Measurements from ENCODE around the gene CRBN.

CRBN gene

GRCh38 chr3:3179407-3180094 lies at the start of gene CRBN:
Gene CRBN, minus strand, starts transcription at chr3:3179691. Its CDS starts 4 bp downstream, at chr3:3179687.
- no peaks in the 10 kb centered on the region for H3K36me3 ChIP-seq (ENCODE audit: control insufficient read depth, insufficient read depth, low read length)
- no peaks in the 10 kb centered on the region for H3K9me3 ChIP-seq (ENCODE audit: control insufficient read depth, low read length)
- H3K4me3 ChIP-seq (ENCODE audit: low read length), result peak within 1 kb of the TSS; percentile 95
- no peaks in the 10 kb centered on the region for H3K27me3 ChIP-seq (ENCODE audit: control insufficient read depth, insufficient read depth, low read length)
- peaks cover 10% of the 10 kb centered on the region for H3K4me1 ChIP-seq (ENCODE audit: control insufficient read depth, insufficient read depth, low read length)
- peak within 1 kb of the TSS; percentile 79 for H3K9ac ChIP-seq (ENCODE audit: low read length)

GRCh38 chr3:3227640-3228039 lies 48.1 kb upstream of the CRBN start:
- Histone ChIP-seq H3K27me3 (ENCODE audit: control insufficient read depth, insufficient read depth, low read length) (no peaks in the 10 kb centered on the region), H3K4me1 (ENCODE audit: control insufficient read depth, insufficient read depth, low read length) (no peaks in the 10 kb centered on the region), H3K9me3 (ENCODE audit: control insufficient read depth, low read length) (no peaks in the 10 kb centered on the region), H3K9ac (ENCODE audit: low read length) (no peak overlapping the region), H3K36me3 (ENCODE audit: control insufficient read depth, insufficient read depth, low read length) (no peaks in the 10 kb centered on the region), H3K4me3 (ENCODE audit: low read length) (no peak overlapping the region)

GRCh38 chr3:3221528-3221927 lies 42.0 kb upstream of the CRBN start:
- Histone ChIP-seq H3K9me3 (ENCODE audit: control insufficient read depth, low read length) (no peaks in the 10 kb centered on the region), H3K4me3 (ENCODE audit: low read length) (no peak overlapping the region), H3K4me1 (ENCODE audit: control insufficient read depth, insufficient read depth, low read length) (no peaks in the 10 kb centered on the region), H3K9ac (ENCODE audit: low read length) (no peak overlapping the region), H3K27me3 (ENCODE audit: control insufficient read depth, insufficient read depth, low read length) (no peaks in the 10 kb centered on the region), H3K36me3 (ENCODE audit: control insufficient read depth, insufficient read depth, low read length) (no peaks in the 10 kb centered on the region)

- H3K4me3 ChIP-seq (ENCODE audit: low read length), result no peak overlapping the region
- H3K9me3 ChIP-seq (ENCODE audit: control insufficient read depth, low read length), result no peaks in the 10 kb centered on the region
- no peaks in the 10 kb centered on the region for H3K36me3 ChIP-seq (ENCODE audit: control insufficient read depth, insufficient read depth, low read length)
- H3K4me1 ChIP-seq (ENCODE audit: control insufficient read depth, insufficient read depth, low read length), result no peaks in the 10 kb centered on the region
- no peak overlapping the region for H3K9ac ChIP-seq (ENCODE audit: low read length)
- no peaks in the 10 kb centered on the region for H3K27me3 ChIP-seq (ENCODE audit: control insufficient read depth, insufficient read depth, low read length)
Observed at GRCh38 chr3:3216401-3216800, 36.9 kb upstream of the CRBN start.

GRCh38 chr3:3212781-3213440 lies 33.4 kb upstream of the CRBN start:
- Histone ChIP-seq H3K9ac (ENCODE audit: low read length) (no peak overlapping the region), H3K4me3 (ENCODE audit: low read length) (no peak overlapping the region), H3K4me1 (ENCODE audit: control insufficient read depth, insufficient read depth, low read length) (no peaks in the 10 kb centered on the region), H3K27me3 (ENCODE audit: control insufficient read depth, insufficient read depth, low read length) (no peaks in the 10 kb centered on the region), H3K9me3 (ENCODE audit: control insufficient read depth, low read length) (no peaks in the 10 kb centered on the region), H3K36me3 (ENCODE audit: control insufficient read depth, insufficient read depth, low read length) (no peaks in the 10 kb centered on the region)

- H3K4me3 ChIP-seq (ENCODE audit: low read length), result no peak overlapping the region
- H3K9ac ChIP-seq (ENCODE audit: low read length), result no peak overlapping the region
- H3K4me1 ChIP-seq (ENCODE audit: control insufficient read depth, insufficient read depth, low read length), result no peaks in the 10 kb centered on the region
Observed at GRCh38 chr3:3209714-3210113, 30.2 kb upstream of the CRBN start.

GRCh38 chr3:3209057-3209456 lies 29.6 kb upstream of the CRBN start:
- H3K9ac ChIP-seq (ENCODE audit: low read length), result no peak overlapping the region
- no peaks in the 10 kb centered on the region for H3K9me3 ChIP-seq (ENCODE audit: control insufficient read depth, low read length)
- no peak overlapping the region for H3K4me3 ChIP-seq (ENCODE audit: low read length)
- H3K4me1 ChIP-seq (ENCODE audit: control insufficient read depth, insufficient read depth, low read length), result no peaks in the 10 kb centered on the region
- no peaks in the 10 kb centered on the region for H3K36me3 ChIP-seq (ENCODE audit: control insufficient read depth, insufficient read depth, low read length)
- H3K27me3 ChIP-seq (ENCODE audit: control insufficient read depth, insufficient read depth, low read length), result no peaks in the 10 kb centered on the region

More at GRCh38 chr3:3209714-3210113, 30.2 kb upstream of the CRBN start:
- no peaks in the 10 kb centered on the region for H3K27me3 ChIP-seq (ENCODE audit: control insufficient read depth, insufficient read depth, low read length)
- no peaks in the 10 kb centered on the region for H3K36me3 ChIP-seq (ENCODE audit: control insufficient read depth, insufficient read depth, low read length)
- no peaks in the 10 kb centered on the region for H3K9me3 ChIP-seq (ENCODE audit: control insufficient read depth, low read length)

- Histone ChIP-seq H3K4me1 (ENCODE audit: control insufficient read depth, insufficient read depth, low read length) (no peaks in the 10 kb centered on the region), H3K36me3 (ENCODE audit: control insufficient read depth, insufficient read depth, low read length) (no peaks in the 10 kb centered on the region), H3K4me3 (ENCODE audit: low read length) (no peak overlapping the region), H3K9me3 (ENCODE audit: control insufficient read depth, low read length) (no peaks in the 10 kb centered on the region), H3K9ac (ENCODE audit: low read length) (no peak overlapping the region), H3K27me3 (ENCODE audit: control insufficient read depth, insufficient read depth, low read length) (no peaks in the 10 kb centered on the region)
Observed at GRCh38 chr3:3201611-3202010, 22.1 kb upstream of the CRBN start.

GRCh38 chr3:3200632-3201212 lies 21.2 kb upstream of the CRBN start:
- Histone ChIP-seq H3K27me3 (ENCODE audit: control insufficient read depth, insufficient read depth, low read length) (no peaks in the 10 kb centered on the region), H3K9me3 (ENCODE audit: control insufficient read depth, low read length) (no peaks in the 10 kb centered on the region), H3K4me1 (ENCODE audit: control insufficient read depth, insufficient read depth, low read length) (no peaks in the 10 kb centered on the region), H3K4me3 (ENCODE audit: low read length) (no peak overlapping the region), H3K9ac (ENCODE audit: low read length) (no peak overlapping the region), H3K36me3 (ENCODE audit: control insufficient read depth, insufficient read depth, low read length) (no peaks in the 10 kb centered on the region)

GRCh38 chr3:3199306-3199705 lies 19.8 kb upstream of the CRBN start:
- no peaks in the 10 kb centered on the region for H3K27me3 ChIP-seq (ENCODE audit: control insufficient read depth, insufficient read depth, low read length)
- no peaks in the 10 kb centered on the region for H3K9me3 ChIP-seq (ENCODE audit: control insufficient read depth, low read length)
- no peak overlapping the region for H3K4me3 ChIP-seq (ENCODE audit: low read length)
- no peak overlapping the region for H3K9ac ChIP-seq (ENCODE audit: low read length)
- H3K36me3 ChIP-seq (ENCODE audit: control insufficient read depth, insufficient read depth, low read length), result no peaks in the 10 kb centered on the region
- no peaks in the 10 kb centered on the region for H3K4me1 ChIP-seq (ENCODE audit: control insufficient read depth, insufficient read depth, low read length)

GRCh38 chr3:3196148-3196861 lies 16.8 kb upstream of the CRBN start:
- Histone ChIP-seq H3K9me3 (ENCODE audit: control insufficient read depth, low read length) (no peaks in the 10 kb centered on the region), H3K4me1 (ENCODE audit: control insufficient read depth, insufficient read depth, low read length) (peaks cover 6% of the 10 kb centered on the region), H3K4me3 (ENCODE audit: low read length) (no peak overlapping the region), H3K27me3 (ENCODE audit: control insufficient read depth, insufficient read depth, low read length) (no peaks in the 10 kb centered on the region), H3K9ac (ENCODE audit: low read length) (no peak overlapping the region), H3K36me3 (ENCODE audit: control insufficient read depth, insufficient read depth, low read length) (no peaks in the 10 kb centered on the region)

- no peaks in the 10 kb centered on the region for H3K27me3 ChIP-seq (ENCODE audit: control insufficient read depth, insufficient read depth, low read length)
- H3K9ac ChIP-seq (ENCODE audit: low read length), result no peak overlapping the region
- no peaks in the 10 kb centered on the region for H3K9me3 ChIP-seq (ENCODE audit: control insufficient read depth, low read length)
- H3K4me3 ChIP-seq (ENCODE audit: low read length), result no peak overlapping the region
- peaks cover 6% of the 10 kb centered on the region for H3K4me1 ChIP-seq (ENCODE audit: control insufficient read depth, insufficient read depth, low read length)
- no peaks in the 10 kb centered on the region for H3K36me3 ChIP-seq (ENCODE audit: control insufficient read depth, insufficient read depth, low read length)
Observed at GRCh38 chr3:3194861-3195260, 15.4 kb upstream of the CRBN start.

Measured in mucosa of stomach (tissue), 1 donor.